Type B pancreatic cell (in vitro differentiated cells): ENCODE data around the gene CARD11. TPM values are rescaled to one million over a fixed set of nuclear protein-coding genes. Genes with fewer than 3 reads are reported as not detected.

ENCODE experiments used
- DNase-seq: peaks from one replicate; pipeline ENCODE4 v3.0.0; 2021; ENCODE audit warnings: mixed read lengths; ENCODE audit not compliant: unreplicated experiment; ENCODE audit errors: extremely low spot score
- H3K27ac Mint-ChIP-seq: 2 replicates; pipeline ENCODE4 v1.8.0; 2021; ENCODE audit warnings: mild to moderate bottlenecking, mixed read lengths
- H3K27me3 Mint-ChIP-seq: 2 replicates; pipeline ENCODE4 v1.8.0; 2021; ENCODE audit warnings: mixed read lengths
- H3K36me3 Mint-ChIP-seq: 2 replicates; pipeline ENCODE4 v1.8.0; 2021; ENCODE audit warnings: mixed read lengths
- H3K4me1 Mint-ChIP-seq: one replicate; pipeline ENCODE4 v1.8.0; 2021; ENCODE audit warnings: mixed read lengths; ENCODE audit not compliant: unreplicated experiment
- H3K4me3 Mint-ChIP-seq: 2 replicates; pipeline ENCODE4 v1.8.0; 2021; ENCODE audit warnings: mild to moderate bottlenecking, mixed read lengths
- H3K9me3 Mint-ChIP-seq: 2 replicates; pipeline ENCODE4 v1.8.0; 2021; ENCODE audit warnings: mixed read lengths
- CTCF ChIP-seq: fragments of 200-600 bp; sonication (generic); conservative IDR thresholded peaks from 2 replicates; pipeline ENCODE4 v1.5.0; 2021; ENCODE audit warnings: antibody characterized with exemption, mild to moderate bottlenecking
- total RNA-seq: library from RNA; stranded (reverse); gene quantifications from 2 replicates; pipeline ENCODE4 v1.2.1, GENCODE V29; 2021; ENCODE audit warnings: low replicate concordance

CARD11 gene
- total RNA-seq, 1 donor from 2014 or later = 11.6 TPM

- H3K4me3 Mint-ChIP-seq = no peak overlapping the region
- H3K27ac Mint-ChIP-seq = no peak overlapping the region
- H3K36me3 Mint-ChIP-seq = no peaks in the 10 kb centered on the region
- peaks cover 15% of the 10 kb centered on the region for H3K4me1 Mint-ChIP-seq
- no peak for TF ChIP-seq CTCF
- DNase-seq = no peak
- H3K27me3 Mint-ChIP-seq = no peaks in the 10 kb centered on the region
- no peaks in the 10 kb centered on the region for H3K9me3 Mint-ChIP-seq
These were observed 157.3 kb downstream of the CARD11 start for GRCh38 chr7:2886391-2886790.

GRCh38 chr7:2884161-2884560 lies 159.5 kb downstream of the CARD11 start:
- no peak for DNase-seq
- H3K4me3 Mint-ChIP-seq = no peak overlapping the region
- peak overlapping the region; percentile 71 for H3K27ac Mint-ChIP-seq
- H3K9me3 Mint-ChIP-seq = no peaks in the 10 kb centered on the region
- TF ChIP-seq CTCF = no peak
- peaks cover 31% of the 10 kb centered on the region for H3K4me1 Mint-ChIP-seq
- no peaks in the 10 kb centered on the region for H3K36me3 Mint-ChIP-seq
- no peaks in the 10 kb centered on the region for H3K27me3 Mint-ChIP-seq

GRCh38 chr7:2883101-2883500 lies 160.6 kb downstream of the CARD11 start:
- TF ChIP-seq CTCF = no peak
- Mint-ChIP-seq H3K27me3 (no peaks in the 10 kb centered on the region), H3K36me3 (no peaks in the 10 kb centered on the region), H3K4me1 (peaks cover 36% of the 10 kb centered on the region), H3K4me3 (no peak overlapping the region), H3K27ac (no peak overlapping the region), H3K9me3 (no peaks in the 10 kb centered on the region)
- no peak for DNase-seq

- TF ChIP-seq CTCF = no peak
- Mint-ChIP-seq H3K36me3 (no peaks in the 10 kb centered on the region), H3K27me3 (no peaks in the 10 kb centered on the region), H3K4me3 (no peak overlapping the region), H3K4me1 (peaks cover 34% of the 10 kb centered on the region), H3K9me3 (no peaks in the 10 kb centered on the region), H3K27ac (no peak overlapping the region)
- no peak for DNase-seq
These were observed 161.6 kb downstream of the CARD11 start for GRCh38 chr7:2882111-2882510.

- H3K9me3 Mint-ChIP-seq = no peaks in the 10 kb centered on the region
- no peak for TF ChIP-seq CTCF
- H3K4me1 Mint-ChIP-seq = peaks cover 30% of the 10 kb centered on the region
- no peak overlapping the region for H3K4me3 Mint-ChIP-seq
- H3K27ac Mint-ChIP-seq = no peak overlapping the region
- H3K27me3 Mint-ChIP-seq = no peaks in the 10 kb centered on the region
- no peak for DNase-seq
- no peaks in the 10 kb centered on the region for H3K36me3 Mint-ChIP-seq
These were observed 162.7 kb downstream of the CARD11 start for GRCh38 chr7:2880874-2881533.
